Liver (tissue), 9 donors: ENCODE data around the gene THOP1. TPM values are rescaled to one million over a fixed set of nuclear protein-coding genes. Genes with fewer than 3 reads are reported as not detected.

Experiments
- DNase-seq: peaks from one replicate; pipeline ENCODE4 v3.0.0-alpha.2; 2017; ENCODE audit warnings: low spot score
- H3K27ac ChIP-seq, 2 donors: one replicate each; pipeline ENCODE4 v1.7.0; 2013; ENCODE audit warnings: inconsistent platforms in 2 of 2, low read length in 2 of 2, control low read depth in 1 of 2, low read depth in 1 of 2, mild to moderate bottlenecking in 1 of 2
- H3K27me3 ChIP-seq, 4 donors: one replicate each; pipeline versions ENCODE4 v1.6.1 to v1.7.0; 2013; ENCODE audit warnings: low read length in 3 of 4, inconsistent platforms in 1 of 4, mild to moderate bottlenecking in 1 of 4, moderate library complexity in 1 of 4; ENCODE audit not compliant: control insufficient read depth in 4 of 4, insufficient read depth in 4 of 4
- H3K36me3 ChIP-seq, 4 donors: one replicate each; pipeline versions ENCODE4 v1.6.1 to v1.7.0; 2013; ENCODE audit warnings: low read length in 3 of 4, mild to moderate bottlenecking in 3 of 4, low read depth in 1 of 4, moderate library complexity in 1 of 4; ENCODE audit not compliant: control insufficient read depth in 4 of 4, insufficient read depth in 3 of 4
- H3K4me1 ChIP-seq, 4 donors: one replicate each; pipeline versions ENCODE4 v1.6.1 to v1.7.0; 2013; ENCODE audit warnings: low read length in 3 of 4, mild to moderate bottlenecking in 3 of 4, moderate library complexity in 1 of 4; ENCODE audit not compliant: control insufficient read depth in 4 of 4, insufficient read depth in 4 of 4
- H3K4me3 ChIP-seq, 3 donors: one replicate each; pipeline versions ENCODE4 v1.6.1 to v1.7.0; 2013; ENCODE audit warnings: low read length in 3 of 3, control low read depth in 1 of 3, low read depth in 1 of 3, mild to moderate bottlenecking in 1 of 3
- H3K9ac ChIP-seq, 2 donors: one replicate each; pipeline ENCODE4 v1.7.0; 2013; ENCODE audit warnings: low read length in 2 of 2, mild to moderate bottlenecking in 2 of 2, moderate library complexity in 2 of 2, control low read depth in 1 of 2, low read depth in 1 of 2
- H3K9me3 ChIP-seq, 4 donors: one replicate each; pipeline versions ENCODE4 v1.6.1 to v1.7.0; 2013; ENCODE audit warnings: low read length in 3 of 4; ENCODE audit not compliant: control insufficient read depth in 4 of 4
- EGR1 ChIP-seq, 2 donors: IDR thresholded peaks; 2 replicates each; pipeline ENCODE4 v1.6.1; 2016 to 2018; ENCODE audit warnings: antibody characterized with exemption in 2 of 2, low read depth in 2 of 2
- FOXA1 ChIP-seq: IDR thresholded peaks from 2 replicates; pipeline ENCODE4 v1.6.1; 2016; ENCODE audit warnings: antibody characterized with exemption
- FOXA2 ChIP-seq: IDR thresholded peaks from 2 replicates; pipeline ENCODE4 v1.6.1; 2016; ENCODE audit warnings: antibody characterized with exemption
- HNF4A ChIP-seq, 2 donors: conservative IDR thresholded peaks; 2 replicates each; pipeline ENCODE4 v1.6.1; 2016; ENCODE audit warnings: antibody characterized with exemption in 2 of 2, mild to moderate bottlenecking in 2 of 2
- HNF4G ChIP-seq: IDR thresholded peaks from 2 replicates; pipeline ENCODE4 v1.6.1; 2016; ENCODE audit warnings: antibody characterized with exemption
- JUND ChIP-seq, 2 donors: IDR thresholded peaks; 2 replicates each; pipeline ENCODE4 v1.6.1; 2016; ENCODE audit warnings: antibody characterized with exemption in 2 of 2
- NR2F2 ChIP-seq: IDR thresholded peaks from 2 replicates; pipeline ENCODE4 v1.6.1; 2016; ENCODE audit warnings: antibody characterized with exemption
- RXRA ChIP-seq, 2 donors: IDR thresholded peaks; 2 replicates each; pipeline ENCODE4 v1.6.1; 2017 to 2018; ENCODE audit warnings: antibody characterized with exemption in 2 of 2, mild to moderate bottlenecking in 1 of 2
- TAF1 ChIP-seq: conservative IDR thresholded peaks from 2 replicates; pipeline ENCODE4 v1.6.1; 2016; ENCODE audit warnings: antibody characterized with exemption, mild to moderate bottlenecking
- YY1 ChIP-seq: IDR thresholded peaks from 2 replicates; pipeline ENCODE4 v1.6.1; 2016; ENCODE audit warnings: antibody characterized with exemption, mild to moderate bottlenecking
- WGBS: extraction: QIAGEN DNeasy Blood & Tissue Kit; methylation state at CpG from one replicate; pipeline ENCODE4 v1.1.7; 2013; 5-methylcytosine and 5-hydroxymethylcytosine counted together
- polyA plus RNA-seq, 2 donors: library from polyadenylated mRNA; stranded (reverse) in 1 of 2; unstranded in 1 of 2; fragments of 200-250 nt in 1 of 2; fragments of >200 nt in 1 of 2; fragmentation: Nextera tagmentation in 1 of 2; extraction: Ambion mirVana in 1 of 2; gene quantifications; one replicate each; pipeline versions ENCODE4 v1.2.1 to v1.2.3, GENCODE V29; 2013 to 2015
- total RNA-seq, 2 donors: library from RNA; depleted of rRNA; stranded (reverse); fragments of >200 nt; gene quantifications; one replicate each; pipeline ENCODE4 v1.2.3, GENCODE V29; 2014
- TF ChIP-seq, protein P1 (sequence below): IDR thresholded peaks from 2 replicates; pipeline ENCODE4 v1.6.1; 2016; ENCODE audit warnings: antibody characterized with exemption
- TF ChIP-seq, protein P2 (sequence below): fragments of 150-350 bp; IDR thresholded peaks from 2 replicates; pipeline ENCODE4 v1.5.1; 2017; ENCODE audit warnings: improper control_type of control experiment, low read depth, low read length; ENCODE audit not compliant: missing input control
- TF ChIP-seq, protein P3 (sequence below): IDR thresholded peaks from 2 replicates; pipeline ENCODE4 v1.6.1; 2016; ENCODE audit warnings: antibody characterized with exemption, mild to moderate bottlenecking
- TF ChIP-seq, protein P4 (sequence below): IDR thresholded peaks from 2 replicates; pipeline ENCODE4 v1.6.1; 2016; ENCODE audit warnings: antibody characterized with exemption
- donor health status: healthy.
- donor health status: healthy.
- donor health status: healthy.
- donor health status: healthy.
- donor health status: healthy.

Gene THOP1
- total and polyA plus RNA-seq, 4 donors, result 39.1 to 56.2 (median 44.7) TPM

DNA sequence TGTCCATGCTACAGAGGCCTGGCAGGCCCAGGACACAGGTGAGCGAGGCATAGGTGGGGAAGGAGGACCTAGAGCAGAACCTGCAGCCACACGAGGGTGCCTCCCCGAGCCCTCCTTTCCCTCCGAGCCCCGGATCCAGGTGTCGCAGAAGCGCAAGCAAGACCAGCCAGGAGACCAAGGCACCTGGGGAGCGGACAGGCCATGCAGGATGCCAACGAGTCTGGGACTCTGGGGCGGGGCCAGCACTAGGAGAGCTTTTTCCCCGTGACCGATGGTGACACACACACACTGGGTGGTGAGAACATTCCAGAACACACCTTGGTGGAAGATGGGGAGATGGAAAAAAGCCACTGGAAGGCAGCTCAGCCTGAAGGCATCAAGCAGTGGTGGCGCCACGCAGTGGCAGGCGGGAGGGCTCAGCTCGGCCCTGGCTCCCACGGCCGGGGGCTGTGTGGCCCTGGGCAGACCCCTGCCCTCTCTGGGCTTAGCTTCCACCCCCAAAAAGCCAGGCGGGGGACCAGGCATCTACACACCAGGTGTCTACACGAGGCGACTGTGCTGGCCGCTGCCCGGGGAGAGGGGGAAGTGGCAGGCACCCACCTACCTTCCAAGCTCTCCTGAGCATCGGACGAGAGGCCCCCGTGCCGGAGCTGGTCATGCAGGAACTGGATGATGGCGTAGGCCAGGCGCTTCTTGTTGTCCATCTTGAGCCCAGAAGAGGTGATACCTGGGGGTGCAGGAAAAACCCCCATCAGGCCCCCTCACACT lies 16.8 kb upstream of the THOP1 start:
- TF ChIP-seq NR2F2 (no peak), RXRA (IDR thresholded peaks at IDR 0.05) (no peak), EGR1 (IDR thresholded peaks at IDR 0.05; ENCODE audit: low read depth in 2 of 2) (no peak), FOXA2 (no peak), TAF1 (no peak), FOXA1 (no peak)
- TF ChIP-seq, protein P1, sequence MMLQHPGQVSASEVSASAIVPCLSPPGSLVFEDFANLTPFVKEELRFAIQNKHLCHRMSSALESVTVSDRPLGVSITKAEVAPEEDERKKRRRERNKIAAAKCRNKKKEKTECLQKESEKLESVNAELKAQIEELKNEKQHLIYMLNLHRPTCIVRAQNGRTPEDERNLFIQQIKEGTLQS, result no peak
- TF ChIP-seq, protein P2, sequence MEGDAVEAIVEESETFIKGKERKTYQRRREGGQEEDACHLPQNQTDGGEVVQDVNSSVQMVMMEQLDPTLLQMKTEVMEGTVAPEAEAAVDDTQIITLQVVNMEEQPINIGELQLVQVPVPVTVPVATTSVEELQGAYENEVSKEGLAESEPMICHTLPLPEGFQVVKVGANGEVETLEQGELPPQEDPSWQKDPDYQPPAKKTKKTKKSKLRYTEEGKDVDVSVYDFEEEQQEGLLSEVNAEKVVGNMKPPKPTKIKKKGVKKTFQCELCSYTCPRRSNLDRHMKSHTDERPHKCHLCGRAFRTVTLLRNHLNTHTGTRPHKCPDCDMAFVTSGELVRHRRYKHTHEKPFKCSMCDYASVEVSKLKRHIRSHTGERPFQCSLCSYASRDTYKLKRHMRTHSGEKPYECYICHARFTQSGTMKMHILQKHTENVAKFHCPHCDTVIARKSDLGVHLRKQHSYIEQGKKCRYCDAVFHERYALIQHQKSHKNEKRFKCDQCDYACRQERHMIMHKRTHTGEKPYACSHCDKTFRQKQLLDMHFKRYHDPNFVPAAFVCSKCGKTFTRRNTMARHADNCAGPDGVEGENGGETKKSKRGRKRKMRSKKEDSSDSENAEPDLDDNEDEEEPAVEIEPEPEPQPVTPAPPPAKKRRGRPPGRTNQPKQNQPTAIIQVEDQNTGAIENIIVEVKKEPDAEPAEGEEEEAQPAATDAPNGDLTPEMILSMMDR, result no peak
- no peak overlapping the region for H3K27ac ChIP-seq
- H3K4me1 ChIP-seq, result peaks cover 0 to 3% (median under 1%) of the 10 kb centered on the region in 4 donors
- 97% methylated on average over 29 of the region's 29 CpGs for WGBS
- no peaks in the 10 kb centered on the region for H3K9me3 ChIP-seq
- H3K9ac ChIP-seq, result no peak overlapping the region
- H3K36me3 ChIP-seq, result peaks cover 1 to 28% (median 7%) of the 10 kb centered on the region in 4 donors
- no peaks in the 10 kb centered on the region for H3K27me3 ChIP-seq
- no peak for DNase-seq
- H3K4me3 ChIP-seq, result no peak overlapping the region

DNA sequence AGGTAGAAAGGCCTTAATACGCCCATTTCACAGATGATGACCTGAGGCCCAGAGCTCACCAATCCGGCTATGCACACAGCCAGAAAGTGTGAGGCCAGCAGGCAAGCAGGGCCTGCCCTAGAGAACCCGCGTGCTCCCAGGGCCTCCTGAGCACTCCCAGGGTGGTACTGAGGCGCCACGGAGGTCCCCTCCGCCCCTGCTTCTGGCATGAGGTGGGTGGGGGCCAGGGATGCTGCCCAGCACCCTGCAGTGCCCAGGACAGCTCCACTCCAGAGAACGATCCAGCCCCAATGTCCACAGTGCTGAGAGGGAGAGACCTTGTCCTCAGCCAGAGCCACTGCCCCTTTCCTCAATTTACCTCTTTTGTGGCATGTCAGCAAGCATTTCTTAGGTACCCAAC lies 16.1 kb upstream of the THOP1 start:
- Histone ChIP-seq H3K36me3 (peaks cover 0 to 21% (median 6%) of the 10 kb centered on the region in 4 donors), H3K27ac (no peak overlapping the region), H3K4me3 (no peak overlapping the region), H3K9ac (no peak overlapping the region), H3K4me1 (peaks cover 0 to 3% (median under 1%) of the 10 kb centered on the region in 4 donors), H3K9me3 (no peaks in the 10 kb centered on the region), H3K27me3 (no peaks in the 10 kb centered on the region)
- no peak for TF ChIP-seq JUND (IDR thresholded peaks at IDR 0.05)
- DNase-seq, result no peak
- 98% methylated on average over 8 of the region's 8 CpGs for WGBS

DNA sequence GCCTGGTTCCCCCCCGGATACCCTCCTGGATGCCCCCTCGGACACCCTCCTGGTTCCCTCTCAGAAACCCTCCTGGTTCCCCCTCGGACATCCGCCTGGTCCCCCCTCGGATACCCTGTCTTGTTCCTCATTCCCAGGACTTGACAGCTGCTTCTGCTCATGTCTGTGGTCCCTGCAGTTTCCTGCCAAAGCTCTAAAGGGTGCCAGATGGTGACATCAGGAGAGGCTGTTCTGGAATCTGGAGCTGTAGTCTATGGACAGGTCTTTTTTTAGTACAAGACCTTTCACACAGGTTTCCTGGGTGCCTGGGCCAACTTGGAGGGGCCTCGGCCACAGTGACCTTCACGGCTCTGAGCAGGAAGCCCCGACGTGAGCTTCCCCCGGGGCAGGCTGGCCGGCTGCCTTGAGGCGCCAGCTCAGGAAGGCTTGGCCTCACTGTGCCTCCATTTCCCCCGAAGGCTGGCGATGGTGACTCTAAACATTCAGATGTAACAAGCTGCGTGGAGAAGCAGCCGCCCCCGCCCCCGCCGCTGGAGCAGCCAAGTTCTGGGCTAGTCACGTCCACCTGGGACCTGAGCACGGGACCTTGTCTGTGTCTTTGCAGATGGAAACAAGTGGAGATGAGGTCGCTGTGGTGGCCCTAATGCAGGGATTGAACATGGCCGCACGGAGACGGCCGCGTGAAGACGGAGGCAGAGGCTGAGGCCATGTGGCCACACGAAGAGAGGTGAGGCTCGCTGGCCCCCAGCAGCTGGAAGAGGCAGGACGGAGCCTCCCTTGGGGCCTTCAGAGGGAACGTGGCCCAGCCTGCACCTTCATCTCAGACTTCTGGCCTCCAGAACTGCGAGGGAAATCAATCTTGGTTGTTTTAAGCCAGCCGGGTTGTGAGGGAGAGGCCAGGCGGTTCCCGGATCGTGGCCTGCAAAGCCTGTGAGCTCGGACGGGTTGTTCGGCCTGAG lies 15.0 kb upstream of the THOP1 start:
- DNase-seq, result no peak
- Histone ChIP-seq H3K27ac (peak overlapping the region in 1 of 2 donors; percentile 38), H3K4me1 (peaks cover 1 to 13% (median 7%) of the 10 kb centered on the region in 4 donors), H3K36me3 (peaks cover 0 to 14% (median 3%) of the 10 kb centered on the region in 4 donors), H3K4me3 (no peak overlapping the region), H3K9ac (no peak overlapping the region), H3K9me3 (no peaks in the 10 kb centered on the region), H3K27me3 (no peaks in the 10 kb centered on the region)
- 84% methylated on average over 40 of the region's 40 CpGs for WGBS
- TF ChIP-seq, protein P3, sequence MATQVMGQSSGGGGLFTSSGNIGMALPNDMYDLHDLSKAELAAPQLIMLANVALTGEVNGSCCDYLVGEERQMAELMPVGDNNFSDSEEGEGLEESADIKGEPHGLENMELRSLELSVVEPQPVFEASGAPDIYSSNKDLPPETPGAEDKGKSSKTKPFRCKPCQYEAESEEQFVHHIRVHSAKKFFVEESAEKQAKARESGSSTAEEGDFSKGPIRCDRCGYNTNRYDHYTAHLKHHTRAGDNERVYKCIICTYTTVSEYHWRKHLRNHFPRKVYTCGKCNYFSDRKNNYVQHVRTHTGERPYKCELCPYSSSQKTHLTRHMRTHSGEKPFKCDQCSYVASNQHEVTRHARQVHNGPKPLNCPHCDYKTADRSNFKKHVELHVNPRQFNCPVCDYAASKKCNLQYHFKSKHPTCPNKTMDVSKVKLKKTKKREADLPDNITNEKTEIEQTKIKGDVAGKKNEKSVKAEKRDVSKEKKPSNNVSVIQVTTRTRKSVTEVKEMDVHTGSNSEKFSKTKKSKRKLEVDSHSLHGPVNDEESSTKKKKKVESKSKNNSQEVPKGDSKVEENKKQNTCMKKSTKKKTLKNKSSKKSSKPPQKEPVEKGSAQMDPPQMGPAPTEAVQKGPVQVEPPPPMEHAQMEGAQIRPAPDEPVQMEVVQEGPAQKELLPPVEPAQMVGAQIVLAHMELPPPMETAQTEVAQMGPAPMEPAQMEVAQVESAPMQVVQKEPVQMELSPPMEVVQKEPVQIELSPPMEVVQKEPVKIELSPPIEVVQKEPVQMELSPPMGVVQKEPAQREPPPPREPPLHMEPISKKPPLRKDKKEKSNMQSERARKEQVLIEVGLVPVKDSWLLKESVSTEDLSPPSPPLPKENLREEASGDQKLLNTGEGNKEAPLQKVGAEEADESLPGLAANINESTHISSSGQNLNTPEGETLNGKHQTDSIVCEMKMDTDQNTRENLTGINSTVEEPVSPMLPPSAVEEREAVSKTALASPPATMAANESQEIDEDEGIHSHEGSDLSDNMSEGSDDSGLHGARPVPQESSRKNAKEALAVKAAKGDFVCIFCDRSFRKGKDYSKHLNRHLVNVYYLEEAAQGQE, result no peak
- TF ChIP-seq HNF4A (conservative IDR thresholded peaks at IDR 0.05) (no peak), HNF4G (no peak), EGR1 (IDR thresholded peaks at IDR 0.05; ENCODE audit: low read depth in 2 of 2) (no peak), YY1 (no peak), FOXA2 (no peak), FOXA1 (no peak)
- TF ChIP-seq, protein P2, result no peak
- TF ChIP-seq, protein P4, sequence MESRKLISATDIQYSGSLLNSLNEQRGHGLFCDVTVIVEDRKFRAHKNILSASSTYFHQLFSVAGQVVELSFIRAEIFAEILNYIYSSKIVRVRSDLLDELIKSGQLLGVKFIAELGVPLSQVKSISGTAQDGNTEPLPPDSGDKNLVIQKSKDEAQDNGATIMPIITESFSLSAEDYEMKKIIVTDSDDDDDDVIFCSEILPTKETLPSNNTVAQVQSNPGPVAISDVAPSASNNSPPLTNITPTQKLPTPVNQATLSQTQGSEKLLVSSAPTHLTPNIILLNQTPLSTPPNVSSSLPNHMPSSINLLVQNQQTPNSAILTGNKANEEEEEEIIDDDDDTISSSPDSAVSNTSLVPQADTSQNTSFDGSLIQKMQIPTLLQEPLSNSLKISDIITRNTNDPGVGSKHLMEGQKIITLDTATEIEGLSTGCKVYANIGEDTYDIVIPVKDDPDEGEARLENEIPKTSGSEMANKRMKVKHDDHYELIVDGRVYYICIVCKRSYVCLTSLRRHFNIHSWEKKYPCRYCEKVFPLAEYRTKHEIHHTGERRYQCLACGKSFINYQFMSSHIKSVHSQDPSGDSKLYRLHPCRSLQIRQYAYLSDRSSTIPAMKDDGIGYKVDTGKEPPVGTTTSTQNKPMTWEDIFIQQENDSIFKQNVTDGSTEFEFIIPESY, result no peak
